Muscle of leg (tissue), 11 donors: Measurements from ENCODE around the gene ALK. TPM values are rescaled to one million over a fixed set of nuclear protein-coding genes. Genes with fewer than 3 reads are reported as not detected.

Experiments used
- DNase-seq: peaks from one replicate; pipeline ENCODE4 v3.0.0; 2013
- H3K27ac ChIP-seq: one replicate; pipeline ENCODE4 v1.5.1; 2013; ENCODE audit warnings: mild to moderate bottlenecking, low read length, control low read depth
- H3K27me3 ChIP-seq: one replicate; pipeline ENCODE4 v1.6.1; 2013; ENCODE audit warnings: low read length; ENCODE audit not compliant: control insufficient read depth, insufficient read depth
- H3K36me3 ChIP-seq: one replicate; pipeline ENCODE4 v1.6.1; 2013; ENCODE audit warnings: low read length; ENCODE audit not compliant: control insufficient read depth, insufficient read depth
- H3K4me1 ChIP-seq: one replicate; pipeline ENCODE4 v1.6.1; 2013; ENCODE audit warnings: low read length; ENCODE audit not compliant: control insufficient read depth, insufficient read depth
- H3K4me3 ChIP-seq: one replicate; pipeline ENCODE4 v1.5.1; 2013; ENCODE audit warnings: low read length, control low read depth
- H3K9me3 ChIP-seq: replicated peaks from 2 replicates; pipeline ENCODE4 v1.6.1; 2013; ENCODE audit warnings: low read depth, low read length; ENCODE audit not compliant: control insufficient read depth
- WGBS: methylation state at CpG from one replicate; pipeline ENCODE4 v1.1.5; 2013; ENCODE audit warnings: missing lambda C conversion rate; ENCODE audit not compliant: insufficient coverage; 5-methylcytosine and 5-hydroxymethylcytosine counted together
- polyA plus RNA-seq, 8 donors: library from polyadenylated mRNA; unstranded; fragments of 120-200 nt; gene quantifications; one replicate each; pipeline versions ENCODE4 v1.2.1 to v1.2.3, GENCODE V29; 2013; ENCODE audit warnings: inconsistent platforms in 1 of 8, low replicate concordance in 1 of 8; ENCODE audit not compliant: insufficient read length in 8 of 8, insufficient read depth in 1 of 8
- total RNA-seq: library from RNA; stranded (reverse); fragments of 120-200 nt; gene quantifications from one replicate; pipeline ENCODE4 v1.2.4, GENCODE V29; 2013

The ALK gene
- total and polyA plus RNA-seq, 9 donors = 0.04 to 0.29 (median 0.09) TPM

GRCh38 chr2:29323301-29323700 lies 598.1 kb downstream of the ALK start:
- H3K9me3 ChIP-seq = no peaks in the 10 kb centered on the region
- no peak overlapping the region for H3K27ac ChIP-seq
- H3K36me3 ChIP-seq = no peaks in the 10 kb centered on the region
- no peak overlapping the region for H3K4me3 ChIP-seq
- DNase-seq = no peak
- peaks cover 4% of the 10 kb centered on the region for H3K27me3 ChIP-seq
- H3K4me1 ChIP-seq = peaks cover 20% of the 10 kb centered on the region
- WGBS = no CpG with 5 or more reads among the region's 2 CpGs

DNA sequence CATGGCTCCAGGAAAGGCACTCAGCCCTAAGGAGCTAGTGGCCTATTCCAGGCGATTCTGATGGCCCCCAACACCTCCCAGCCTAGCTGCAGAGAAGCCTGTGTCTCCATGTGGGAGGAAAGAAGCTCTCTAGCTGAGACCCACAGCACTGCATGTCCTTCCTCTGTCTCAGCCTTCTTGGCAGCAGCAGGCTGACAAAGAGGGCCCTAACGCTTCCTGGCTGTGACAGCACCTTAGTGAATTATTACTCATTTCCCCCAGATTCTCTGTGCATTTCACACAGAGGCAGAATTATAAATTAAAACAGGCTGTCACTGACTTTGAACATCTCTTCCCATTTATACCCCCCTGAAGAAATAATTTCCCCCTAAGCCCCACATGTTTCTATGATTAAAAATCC lies 599.4 kb downstream of the ALK start:
- Histone ChIP-seq H3K36me3 (no peaks in the 10 kb centered on the region), H3K27me3 (peaks cover 4% of the 10 kb centered on the region), H3K4me3 (no peak overlapping the region), H3K4me1 (peaks cover 20% of the 10 kb centered on the region), H3K9me3 (no peaks in the 10 kb centered on the region), H3K27ac (no peak overlapping the region)
- 30% methylated on average over 1 of the region's 2 CpGs for WGBS
- no peak for DNase-seq

- Histone ChIP-seq H3K36me3 (no peaks in the 10 kb centered on the region), H3K4me3 (no peak overlapping the region), H3K27ac (no peak overlapping the region), H3K4me1 (no peaks in the 10 kb centered on the region), H3K27me3 (peaks cover 8% of the 10 kb centered on the region), H3K9me3 (no peaks in the 10 kb centered on the region)
- 71% methylated on average over 4 of the region's 8 CpGs for WGBS
- DNase-seq = no peak
These were observed 603.4 kb downstream of the ALK start for GRCh38 chr2:29317801-29318485.

DNA sequence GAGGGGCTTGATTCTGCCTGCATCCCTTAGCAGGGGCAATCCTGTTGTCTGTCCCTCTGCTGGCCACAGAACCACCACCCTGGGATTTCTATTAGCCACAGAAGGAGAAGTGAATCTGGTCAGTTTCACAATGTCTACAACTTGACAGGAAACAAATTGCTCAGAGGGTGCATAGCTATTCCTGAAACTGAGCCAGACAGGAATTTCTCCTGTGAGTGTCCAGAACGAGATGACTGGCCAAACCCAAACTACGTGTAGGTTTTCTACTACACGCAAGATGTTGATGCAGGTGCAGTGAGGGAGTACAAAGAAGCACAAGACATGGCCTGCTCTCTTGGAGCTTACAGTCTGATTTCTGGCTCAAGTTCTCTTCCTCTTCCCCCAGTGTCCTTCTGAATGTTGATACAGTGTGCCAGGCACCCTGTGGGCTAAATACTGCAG lies 604.3 kb downstream of the ALK start:
- Histone ChIP-seq H3K27me3 (peaks cover 8% of the 10 kb centered on the region), H3K4me1 (no peaks in the 10 kb centered on the region), H3K36me3 (no peaks in the 10 kb centered on the region), H3K4me3 (no peak overlapping the region), H3K9me3 (no peaks in the 10 kb centered on the region), H3K27ac (no peak overlapping the region)
- WGBS = 25% methylated on average over 2 of the region's 3 CpGs
- peak; percentile 62 for DNase-seq

DNA sequence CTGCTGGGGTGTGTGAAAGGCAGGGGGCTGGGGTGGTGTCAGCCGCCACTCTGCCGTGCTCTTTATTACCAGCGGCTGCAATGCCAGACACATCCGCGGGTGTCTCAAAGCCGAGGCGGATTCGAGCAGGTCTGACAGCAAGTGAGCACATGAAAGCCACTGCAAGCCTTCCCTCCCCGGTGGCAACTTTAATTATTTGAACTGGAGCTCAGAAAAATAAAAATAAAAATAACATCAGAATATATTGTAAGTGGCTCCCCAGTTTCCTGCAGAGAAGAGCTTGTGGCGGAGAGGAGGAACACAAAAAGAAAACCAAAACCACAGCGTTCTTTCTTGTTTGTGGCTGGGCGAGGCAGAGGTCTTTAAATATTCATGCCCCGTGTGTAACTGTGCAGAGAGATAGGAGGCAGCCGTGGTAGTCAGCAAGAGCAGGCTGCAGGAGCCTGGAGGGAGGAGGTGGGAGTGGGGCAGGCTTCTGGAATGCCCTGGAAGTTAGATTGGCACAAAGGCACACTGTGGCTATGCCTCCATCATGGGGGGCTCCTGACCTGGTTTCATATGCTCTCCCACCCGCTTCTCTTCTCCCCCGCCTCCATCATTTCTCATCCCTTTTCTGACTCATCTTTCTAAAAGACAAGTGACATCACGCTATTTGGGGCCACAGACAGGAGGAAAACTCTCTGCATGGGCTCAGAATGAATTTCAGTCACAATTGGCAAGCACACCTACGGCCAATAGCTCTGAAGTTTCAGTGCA lies 606.4 kb downstream of the ALK start:
- DNase-seq = peak; percentile 11
- H3K9me3 ChIP-seq = no peaks in the 10 kb centered on the region
- no peaks in the 10 kb centered on the region for H3K36me3 ChIP-seq
- H3K4me3 ChIP-seq = no peak overlapping the region
- no peaks in the 10 kb centered on the region for H3K4me1 ChIP-seq
- H3K27ac ChIP-seq = no peak overlapping the region
- H3K27me3 ChIP-seq = peaks cover 11% of the 10 kb centered on the region
- 59% methylated on average over 4 of the region's 18 CpGs for WGBS

DNA sequence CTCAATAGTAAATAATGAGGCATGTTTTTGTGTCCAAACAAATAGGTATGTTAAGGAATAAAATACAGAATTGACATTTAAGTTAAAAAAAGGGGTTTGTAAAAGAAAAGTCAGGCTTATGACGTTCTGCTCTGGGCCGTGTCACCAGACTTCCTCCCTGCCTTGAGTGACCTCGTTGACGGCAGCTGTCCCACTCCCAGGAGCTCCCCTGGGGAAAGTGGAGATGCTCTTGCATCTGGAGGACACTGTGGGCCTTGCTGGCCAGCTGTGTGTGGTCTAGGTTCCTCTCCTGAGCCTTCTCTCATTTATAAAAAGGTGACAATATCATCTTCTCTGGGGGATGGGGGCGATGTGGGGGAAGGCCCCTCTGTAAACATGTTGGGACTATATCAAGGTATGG lies 609.9 kb downstream of the ALK start:
- Histone ChIP-seq H3K4me1 (no peaks in the 10 kb centered on the region), H3K27ac (no peak overlapping the region), H3K27me3 (peaks cover 9% of the 10 kb centered on the region), H3K4me3 (no peak overlapping the region), H3K9me3 (no peaks in the 10 kb centered on the region), H3K36me3 (no peaks in the 10 kb centered on the region)
- no peak for DNase-seq
- 43% methylated on average over 5 of the region's 5 CpGs for WGBS

DNA sequence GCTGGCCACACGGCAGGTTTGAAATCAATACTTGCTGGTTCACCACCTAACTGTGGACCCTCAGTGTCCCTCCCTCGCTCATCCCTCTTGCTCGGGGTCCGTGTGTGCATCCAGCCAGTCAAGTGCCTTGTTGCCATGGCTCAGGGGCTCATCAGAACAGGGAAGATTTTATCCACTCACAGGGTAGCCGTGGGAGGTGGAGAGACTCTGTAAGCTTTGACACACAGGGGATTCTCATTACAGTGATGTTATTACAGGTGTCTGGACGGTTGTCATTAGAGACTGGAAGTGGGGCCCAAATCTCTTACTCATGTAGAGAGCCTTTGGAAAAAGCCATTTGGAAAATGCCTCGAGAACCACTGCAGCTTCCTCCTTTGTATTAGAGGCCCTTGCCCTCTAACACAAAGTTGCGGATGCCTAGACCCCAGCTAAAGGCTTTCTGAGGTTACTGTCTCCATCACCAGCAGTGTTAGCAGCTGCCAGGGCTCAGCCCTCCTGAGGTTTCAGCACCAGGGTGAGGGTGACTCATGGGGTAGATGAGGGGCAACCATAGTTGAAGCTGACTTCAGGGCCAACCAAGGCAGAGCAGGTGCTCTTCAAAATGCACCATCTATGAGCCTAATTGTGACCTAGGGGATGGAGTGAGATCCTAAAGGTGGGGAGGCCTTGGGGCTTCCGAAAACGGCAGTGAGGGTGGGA lies 610.6 kb downstream of the ALK start:
- no peaks in the 10 kb centered on the region for H3K4me1 ChIP-seq
- no peaks in the 10 kb centered on the region for H3K9me3 ChIP-seq
- no peak overlapping the region for H3K4me3 ChIP-seq
- no peak for DNase-seq
- peaks cover 9% of the 10 kb centered on the region for H3K27me3 ChIP-seq
- H3K36me3 ChIP-seq = no peaks in the 10 kb centered on the region
- 79% methylated on average over 5 of the region's 10 CpGs for WGBS
- H3K27ac ChIP-seq = no peak overlapping the region

DNA sequence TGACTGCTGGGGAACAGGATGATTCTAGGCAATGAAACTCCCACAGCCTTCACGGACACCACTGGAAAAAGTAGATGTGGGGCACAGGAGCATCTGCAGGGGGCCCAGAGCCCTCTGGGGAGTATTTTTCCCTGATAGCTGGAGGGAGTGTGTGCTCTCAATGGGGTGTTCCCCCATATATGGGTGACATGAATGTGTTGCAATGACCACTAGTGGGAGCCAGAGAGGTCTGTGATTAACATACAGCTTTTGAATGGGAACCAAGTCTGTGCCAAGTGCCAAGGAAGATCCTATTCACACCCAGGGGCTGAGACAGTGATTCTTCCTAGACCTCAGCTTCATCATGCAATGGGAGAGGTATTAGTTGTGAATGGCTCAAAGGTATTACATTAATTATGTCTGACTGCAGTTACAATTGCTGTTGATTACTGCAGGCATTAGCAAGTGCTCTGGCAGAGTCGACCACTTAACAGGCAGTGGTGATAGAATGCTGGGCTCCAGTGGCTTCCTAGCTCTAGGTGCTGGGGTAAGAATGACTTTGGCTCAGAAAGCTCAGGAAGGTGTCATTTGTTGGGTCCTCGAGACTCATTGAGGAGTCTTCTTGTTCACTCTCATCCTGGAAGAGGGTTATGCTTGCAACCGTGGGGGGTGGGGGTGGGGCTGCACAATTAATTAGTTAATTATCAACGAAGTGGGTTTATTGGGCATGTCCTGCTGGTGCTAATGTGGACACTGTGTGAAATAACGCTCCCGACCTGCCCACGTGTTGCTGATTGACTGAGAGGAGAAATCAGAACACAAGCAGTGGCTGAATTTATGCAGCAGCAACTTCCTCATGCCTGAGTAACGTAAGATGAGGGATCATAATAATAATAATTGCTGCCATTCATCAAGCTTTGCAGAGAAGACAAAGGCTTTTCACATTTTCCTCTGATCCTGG lies 612.0 kb downstream of the ALK start:
- Histone ChIP-seq H3K4me1 (no peaks in the 10 kb centered on the region), H3K9me3 (no peaks in the 10 kb centered on the region), H3K27ac (no peak overlapping the region), H3K4me3 (no peak overlapping the region), H3K36me3 (no peaks in the 10 kb centered on the region), H3K27me3 (peaks cover 9% of the 10 kb centered on the region)
- WGBS = 63% methylated on average over 7 of the region's 9 CpGs
- DNase-seq = peak; percentile 63

DNA sequence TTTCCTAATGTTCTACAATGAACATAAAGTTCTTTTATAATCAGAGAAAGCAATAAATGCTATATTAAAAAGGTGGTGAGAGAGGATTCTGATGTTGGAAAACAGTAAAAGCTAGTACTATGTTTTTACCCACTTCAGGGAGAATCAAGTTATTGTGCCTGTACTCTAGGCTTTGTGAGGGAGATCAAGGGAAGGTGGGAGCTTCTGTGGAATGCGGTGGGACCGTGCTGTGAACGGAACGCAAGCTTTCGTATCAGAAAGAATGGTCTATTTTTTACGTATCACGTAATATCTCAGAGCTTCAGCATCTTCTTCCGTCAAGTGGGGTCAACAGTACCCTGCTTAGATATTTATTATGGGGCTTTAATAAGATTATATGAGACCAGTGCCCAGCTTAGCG lies 613.0 kb downstream of the ALK start:
- Histone ChIP-seq H3K4me1 (no peaks in the 10 kb centered on the region), H3K9me3 (no peaks in the 10 kb centered on the region), H3K4me3 (no peak overlapping the region), H3K36me3 (no peaks in the 10 kb centered on the region), H3K27me3 (peaks cover 3% of the 10 kb centered on the region), H3K27ac (no peak overlapping the region)
- WGBS = 80% methylated on average over 1 of the region's 9 CpGs
- no peak for DNase-seq
